ENCODE measurements around the gene SLC13A3. TPM values are rescaled to one million over a fixed set of nuclear protein-coding genes. Genes with fewer than 3 reads are reported as not detected.

Gene SLC13A3
- total RNA-seq, 1 experiment from 2014 or later, result 17.5 TPM

GRCh38 chr20:46699651-46700359 is 48.5 kb upstream of the SLC13A3 start:
- no peak overlapping the region for H3T11ph ChIP-seq (ENCODE audit: low read length)
- DNase-seq, result no peak
- H3K27me3 ChIP-seq (ENCODE audit: insufficient read depth, low read length), result no peaks in the 10 kb centered on the region
- H4K91ac ChIP-seq (ENCODE audit: insufficient read length, low read depth, low read length), result no peak overlapping the region
- no peaks in the 10 kb centered on the region for H3K79me1 ChIP-seq (ENCODE audit: insufficient read depth, low read depth, low read length, poor library complexity, severe bottlenecking)
- H2BK20ac ChIP-seq (ENCODE audit: low read depth, low read length, poor library complexity, severe bottlenecking), result no peak overlapping the region
- H3K4ac ChIP-seq (ENCODE audit: low read depth, low read length), result no peak overlapping the region
- no peak overlapping the region for H3K18ac ChIP-seq (ENCODE audit: insufficient read length, low read depth, low read length)
- no peak overlapping the region for H2BK5ac ChIP-seq (ENCODE audit: insufficient read length, low read length)
- WGBS (ENCODE audit: extremely low coverage, insufficient read length, low lambda C conversion rate), result no CpG with 5 or more reads among the region's 12 CpGs
- no peak overlapping the region for H2BK15ac ChIP-seq (ENCODE audit: low read depth, low read length)
- no peak overlapping the region for H3K27ac ChIP-seq (ENCODE audit: insufficient read length, low read depth, low read length)
- no peak overlapping the region for H4K8ac ChIP-seq (replicated peaks; ENCODE audit: insufficient read length, low read depth, low read length)
- no peak overlapping the region for H4K5ac ChIP-seq (ENCODE audit: insufficient read length, low read depth, low read length)
- H3K79me2 ChIP-seq (ENCODE audit: insufficient read depth, low read length), result no peaks in the 10 kb centered on the region
- H2BK12ac ChIP-seq (ENCODE audit: insufficient read length, low read depth, low read length), result no peak overlapping the region
- no peak overlapping the region for H3K4me2 ChIP-seq (ENCODE audit: insufficient read depth, insufficient read length, low read length)
- no peak overlapping the region for H2AK5ac ChIP-seq (ENCODE audit: insufficient read length, low read length)
- no peak overlapping the region for H3K27ac Mint-ChIP-seq
- H3K23me2 ChIP-seq (ENCODE audit: insufficient read length, low read depth, low read length, poor library complexity, severe bottlenecking), result no peaks in the 10 kb centered on the region
- H3K4me3 Mint-ChIP-seq, result no peak overlapping the region
- H3K9ac ChIP-seq (ENCODE audit: extremely low read depth, insufficient read length, low read length), result no peak overlapping the region
- H3K4me1 Mint-ChIP-seq, result peaks cover 37 to 56% of the 10 kb centered on the region in 2 experiments
- no peak overlapping the region for H2AFZ ChIP-seq (ENCODE audit: low read length)
- no peak overlapping the region for H3K56ac ChIP-seq (ENCODE audit: insufficient read length, low read depth, low read length)
- TF ChIP-seq, protein P1, sequence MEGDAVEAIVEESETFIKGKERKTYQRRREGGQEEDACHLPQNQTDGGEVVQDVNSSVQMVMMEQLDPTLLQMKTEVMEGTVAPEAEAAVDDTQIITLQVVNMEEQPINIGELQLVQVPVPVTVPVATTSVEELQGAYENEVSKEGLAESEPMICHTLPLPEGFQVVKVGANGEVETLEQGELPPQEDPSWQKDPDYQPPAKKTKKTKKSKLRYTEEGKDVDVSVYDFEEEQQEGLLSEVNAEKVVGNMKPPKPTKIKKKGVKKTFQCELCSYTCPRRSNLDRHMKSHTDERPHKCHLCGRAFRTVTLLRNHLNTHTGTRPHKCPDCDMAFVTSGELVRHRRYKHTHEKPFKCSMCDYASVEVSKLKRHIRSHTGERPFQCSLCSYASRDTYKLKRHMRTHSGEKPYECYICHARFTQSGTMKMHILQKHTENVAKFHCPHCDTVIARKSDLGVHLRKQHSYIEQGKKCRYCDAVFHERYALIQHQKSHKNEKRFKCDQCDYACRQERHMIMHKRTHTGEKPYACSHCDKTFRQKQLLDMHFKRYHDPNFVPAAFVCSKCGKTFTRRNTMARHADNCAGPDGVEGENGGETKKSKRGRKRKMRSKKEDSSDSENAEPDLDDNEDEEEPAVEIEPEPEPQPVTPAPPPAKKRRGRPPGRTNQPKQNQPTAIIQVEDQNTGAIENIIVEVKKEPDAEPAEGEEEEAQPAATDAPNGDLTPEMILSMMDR (conservative IDR thresholded peaks at IDR 0.05), result peak; percentile 86
- H2BK120ac ChIP-seq (ENCODE audit: low read depth, low read length, poor library complexity, severe bottlenecking), result no peak overlapping the region
- no peak overlapping the region for H3K14ac ChIP-seq (ENCODE audit: insufficient read depth, low read length)
- H3K23ac ChIP-seq (ENCODE audit: insufficient read length, low read depth, low read length), result no peak overlapping the region
- H4K20me1 ChIP-seq (ENCODE audit: control insufficient read depth, insufficient read depth, insufficient read length), result no peaks in the 10 kb centered on the region
- no peaks in the 10 kb centered on the region; a peak in 1 of 7 replicates for H3K36me3 Mint-ChIP-seq (ENCODE audit: insufficient read depth in 1 of 3, low read depth in 3 of 3)
- no peaks in the 10 kb centered on the region; the same call in 1 of the 2 replicates for H3K4me1 ChIP-seq (ENCODE audit: insufficient read depth, low read length)
- no peaks in the 10 kb centered on the region for H3K9me3 ChIP-seq (ENCODE audit: control insufficient read depth, low read depth, low read length)
- peaks cover 0 to 2% of the 10 kb centered on the region in 2 experiments for H3K9me3 Mint-ChIP-seq
- H3K27me3 Mint-ChIP-seq (ENCODE audit: low read depth), result no peaks in the 10 kb centered on the region

All from H9 (cell line).